Aorta (tissue), 5 donors: ENCODE measurements around the gene CRYBB1. TPM values are rescaled to one million over a fixed set of nuclear protein-coding genes. Genes with fewer than 3 reads are reported as not detected.

Experiments
- ATAC-seq: fragments of 200-7000 bp; cut with Tn5 transposase; one replicate; pipeline ENCODE4 v1.9.1; 2022; ENCODE audit warnings: moderate library complexity; ENCODE audit not compliant: low FRiP score
- DNase-seq, 2 donors: peaks; one replicate each; pipeline ENCODE4 v3.0.0-alpha.2; 2020
- H3K27ac ChIP-seq, 2 donors: one replicate each; pipeline ENCODE4 v1.5.1; 2013; ENCODE audit warnings: low read length in 2 of 2, mild to moderate bottlenecking in 2 of 2, moderate library complexity in 2 of 2, control low read depth in 1 of 2, inconsistent platforms in 1 of 2, low read depth in 1 of 2
- H3K27me3 ChIP-seq, 2 donors: one replicate each; pipeline ENCODE4 v1.6.1; 2013; ENCODE audit warnings: control low read depth in 1 of 2, low read length in 1 of 2, mild to moderate bottlenecking in 1 of 2, moderate library complexity in 1 of 2; ENCODE audit not compliant: insufficient read depth in 2 of 2, control insufficient read depth in 1 of 2
- H3K36me3 ChIP-seq, 2 donors: one replicate each; pipeline ENCODE4 v1.6.1; 2013; ENCODE audit warnings: control low read depth in 1 of 2, low read length in 1 of 2, mild to moderate bottlenecking in 1 of 2; ENCODE audit not compliant: insufficient read depth in 2 of 2, control insufficient read depth in 1 of 2
- H3K4me1 ChIP-seq, 2 donors: one replicate each; pipeline ENCODE4 v1.6.1; 2013; ENCODE audit warnings: low read length in 2 of 2, control low read depth in 1 of 2, mild to moderate bottlenecking in 1 of 2, moderate library complexity in 1 of 2; ENCODE audit not compliant: insufficient read depth in 2 of 2, control insufficient read depth in 1 of 2
- H3K4me3 ChIP-seq, 2 donors: one replicate each; pipeline ENCODE4 v1.5.1; 2013; ENCODE audit warnings: low read length in 2 of 2, control low read depth in 1 of 2, mild to moderate bottlenecking in 1 of 2
- H3K9me3 ChIP-seq: one replicate; pipeline ENCODE4 v1.6.1; 2013; ENCODE audit warnings: mild to moderate bottlenecking, low read length; ENCODE audit not compliant: control insufficient read depth
- WGBS, 2 donors: extraction: QIAGEN DNeasy Blood & Tissue Kit; methylation state at CpG; one replicate each; pipeline ENCODE4 v1.1.7; 2013; 5-methylcytosine and 5-hydroxymethylcytosine counted together
- intact Hi-C, 2 donors: fragments of 100-400 bp; cut with DNase I; formaldehyde crosslinking; loops; one replicate each; pipeline versions ENCODE4 v1.14.2 to v1.15.0; 2022
- polyA plus RNA-seq, 2 donors: library from polyadenylated mRNA; stranded (reverse); fragments of 200-250 nt; gene quantifications; one replicate each; pipeline ENCODE4 v1.2.3, GENCODE V29; 2013
- total RNA-seq, 2 donors: library from RNA; stranded (reverse); fragmentation: NEBNext Ultra II Directional; extraction: Animal tissue kit (Norgen Biotek cat#: 25700); gene quantifications; one replicate each; pipeline ENCODE4 v1.2.1, GENCODE V29; 2021
- donor health status: healthy with polysubstance abuse.
- donor health status: Bipolar disorder and iron deficiency.
- donor health status: DM: no; HTN: no; CAD: no.
- donor health status: DM: no; HTN: no; CAD: no.
- donor health status: DM: yes; HTN: yes; CAD: no.

The CRYBB1 gene
- total and polyA plus RNA-seq, 4 donors = 0.43 to 4.4 (median 1.4) TPM

DNA sequence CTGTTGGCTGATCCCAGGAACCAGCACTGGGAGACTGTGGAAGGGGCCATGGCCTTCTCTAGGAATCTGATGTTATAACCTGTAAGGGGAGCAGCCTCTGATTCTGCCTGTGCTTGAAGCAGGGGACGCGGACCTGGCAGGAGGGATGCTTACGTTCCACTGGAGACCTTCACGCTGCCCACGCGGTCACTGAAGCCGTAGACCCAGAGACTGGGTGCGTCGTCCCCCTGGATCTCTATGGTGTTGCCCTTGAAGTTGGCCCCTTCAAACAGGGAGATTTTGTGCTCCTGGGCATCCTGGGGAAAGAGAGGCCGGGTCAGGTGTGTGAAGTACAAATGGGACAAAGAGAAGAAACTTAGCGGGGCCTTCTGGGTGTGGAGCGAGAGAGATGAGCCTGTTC, 16.1 kb downstream of the CRYBB1 start:
- 79 to 83% methylated on average over 12 of the region's 12 CpGs for WGBS, 2 donors
- ATAC-seq = no peak
- Histone ChIP-seq H3K36me3 (no peaks in the 10 kb centered on the region), H3K4me3 (no peak overlapping the region), H3K27ac (no peak overlapping the region), H3K9me3 (no peaks in the 10 kb centered on the region), H3K4me1 (no peaks in the 10 kb centered on the region), H3K27me3 (no peaks in the 10 kb centered on the region)
- intact Hi-C loops = no loop called here
- no peak for DNase-seq

GRCh38 chr22:26599505-26599904, 18.3 kb downstream of the CRYBB1 start:
- no peaks in the 10 kb centered on the region for H3K27me3 ChIP-seq
- H3K36me3 ChIP-seq = no peaks in the 10 kb centered on the region
- ATAC-seq (no peak), DNase-seq (no peak)
- H3K4me1 ChIP-seq = no peaks in the 10 kb centered on the region
- intact Hi-C loops = no loop called here
- no peaks in the 10 kb centered on the region for H3K9me3 ChIP-seq
- no peak overlapping the region for H3K27ac ChIP-seq
- 78 to 81% methylated on average over 11 of the region's 11 CpGs for WGBS, 2 donors
- H3K4me3 ChIP-seq = no peak overlapping the region

DNA sequence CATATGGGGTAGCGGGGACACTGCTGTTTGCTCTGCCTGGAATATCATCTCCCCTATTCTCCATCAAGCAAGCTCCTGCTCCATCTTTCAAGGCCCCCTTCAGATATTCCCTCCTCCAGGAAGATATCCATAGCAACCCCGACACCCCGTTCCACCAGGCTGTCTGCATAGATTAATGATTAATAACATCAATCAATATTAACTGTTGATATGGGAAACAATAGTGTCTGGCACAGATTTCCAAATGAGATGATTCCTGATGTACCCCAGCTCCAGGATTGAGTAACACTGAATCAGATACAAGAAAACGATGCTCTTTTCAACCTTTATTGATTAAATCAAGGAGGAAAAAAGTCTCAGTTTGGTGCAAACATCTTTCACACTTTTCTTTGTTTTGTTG, 20.3 kb downstream of the CRYBB1 start:
- no peak for DNase-seq
- ATAC-seq = no peak
- Histone ChIP-seq H3K4me3 (no peak overlapping the region), H3K27me3 (no peaks in the 10 kb centered on the region), H3K4me1 (no peaks in the 10 kb centered on the region), H3K9me3 (no peaks in the 10 kb centered on the region), H3K27ac (no peak overlapping the region), H3K36me3 (no peaks in the 10 kb centered on the region)
- intact Hi-C loops = no loop called here
- 78 to 79% methylated on average over 4 of the region's 4 CpGs for WGBS, 2 donors

GRCh38 chr22:26597026-26597425, 20.8 kb downstream of the CRYBB1 start:
- 69 to 78% methylated on average over 4 of the region's 4 CpGs for WGBS, 2 donors
- Histone ChIP-seq H3K27ac (no peak overlapping the region), H3K9me3 (no peaks in the 10 kb centered on the region), H3K4me1 (no peaks in the 10 kb centered on the region), H3K36me3 (no peaks in the 10 kb centered on the region), H3K4me3 (no peak overlapping the region), H3K27me3 (no peaks in the 10 kb centered on the region)
- no peak for ATAC-seq
- DNase-seq = no peak
- intact Hi-C loops = no loop called here

DNA sequence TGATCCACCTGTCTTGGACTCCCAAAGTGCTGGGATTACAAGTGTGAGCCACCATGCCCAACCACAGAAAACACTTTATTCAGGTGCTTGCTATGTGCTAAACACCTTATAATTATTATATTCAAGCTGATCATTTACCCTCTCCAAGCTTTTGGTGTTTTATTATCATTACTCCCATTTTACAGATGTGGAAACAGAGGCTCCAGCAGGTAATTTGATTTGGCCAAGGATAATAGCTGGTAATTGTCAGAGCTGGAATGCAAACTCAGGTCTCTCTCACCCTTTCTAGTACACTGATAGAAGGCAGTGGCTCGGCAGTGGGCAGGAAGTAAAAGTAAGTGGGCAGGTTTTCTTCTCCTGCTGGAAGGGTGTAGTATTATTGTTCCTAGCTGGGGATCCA, 24.1 kb downstream of the CRYBB1 start:
- H3K4me3 ChIP-seq = no peak overlapping the region
- ATAC-seq (no peak), DNase-seq (no peak)
- no peaks in the 10 kb centered on the region for H3K4me1 ChIP-seq
- H3K27ac ChIP-seq = no peak overlapping the region
- intact Hi-C loops = no loop called here
- H3K27me3 ChIP-seq = no peaks in the 10 kb centered on the region
- H3K36me3 ChIP-seq = no peaks in the 10 kb centered on the region
- no peaks in the 10 kb centered on the region for H3K9me3 ChIP-seq
- WGBS, 2 donors = 38 to 43% methylated on average over 1 of the region's 1 CpG

DNA sequence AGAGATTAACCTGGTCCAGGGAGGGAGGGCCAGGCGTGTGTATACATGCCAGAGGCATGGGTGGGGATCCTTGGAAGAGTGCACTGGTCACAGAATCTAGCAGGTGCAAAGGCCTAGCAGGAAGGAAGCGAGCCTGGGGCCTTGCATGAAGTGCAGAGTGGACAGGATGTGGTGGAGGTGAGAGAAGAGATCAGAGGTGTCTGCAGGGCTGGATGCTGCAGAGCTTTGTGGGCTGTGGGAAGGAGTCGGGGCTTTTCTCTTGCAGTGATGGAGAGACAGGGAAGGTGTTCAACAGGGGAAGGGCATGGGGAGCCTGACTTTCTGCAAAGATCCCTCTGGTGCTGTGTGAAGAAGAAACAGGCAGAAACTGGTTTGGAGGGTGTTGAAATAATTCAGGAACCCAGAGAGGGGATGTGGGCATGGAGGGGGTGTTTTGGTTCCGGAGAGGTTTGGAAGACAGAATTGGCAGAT, 25.4 kb downstream of the CRYBB1 start:
- Histone ChIP-seq H3K4me1 (no peaks in the 10 kb centered on the region), H3K9me3 (no peaks in the 10 kb centered on the region), H3K27ac (no peak overlapping the region), H3K36me3 (no peaks in the 10 kb centered on the region), H3K4me3 (no peak overlapping the region), H3K27me3 (no peaks in the 10 kb centered on the region)
- intact Hi-C loops = no loop called here
- 90 to 91% methylated on average over 4 of the region's 4 CpGs for WGBS, 2 donors
- ATAC-seq (no peak), DNase-seq (no peak)

- no peaks in the 10 kb centered on the region for H3K27me3 ChIP-seq
- ATAC-seq (peak; percentile 93), DNase-seq (peak; percentile 80 to 91)
- 0 to 1% methylated on average over 38 to 72 of the region's 72 CpGs for WGBS, 2 donors
- H3K36me3 ChIP-seq = no peaks in the 10 kb centered on the region
- peak within 1 kb of the TSS; percentile 59 to 98 for H3K4me3 ChIP-seq
- H3K9me3 ChIP-seq = no peaks in the 10 kb centered on the region
- intact Hi-C loops = loop anchor here (2.0 kb wide), 1 partner anchor 77 kb away; the partner anchor contains the start of gene TFIP11 (in 2 of the 2)
- no peak within 1 kb of the TSS for H3K27ac ChIP-seq
- no peaks in the 10 kb centered on the region for H3K4me1 ChIP-seq
Observed at GRCh38 chr22:26589845-26590736, 27.7 kb downstream of the CRYBB1 start, which contains the start of gene TPST2. TSS of gene TPST2 (minus strand) at chr22:26590132. CDS start at chr22:26541630, 48,502 bp downstream.

- DNase-seq (peak; percentile 59 to 79), ATAC-seq (peak; percentile 43)
- Histone ChIP-seq H3K4me3 (peak overlapping the region; percentile 59 to 93), H3K36me3 (no peaks in the 10 kb centered on the region), H3K9me3 (no peaks in the 10 kb centered on the region), H3K27ac (no peak overlapping the region), H3K27me3 (no peaks in the 10 kb centered on the region), H3K4me1 (no peaks in the 10 kb centered on the region)
- intact Hi-C loops = no loop called here
- 1% methylated on average over 36 to 44 of the region's 44 CpGs for WGBS, 2 donors
Observed at GRCh38 chr22:26589367-26589844, 28.4 kb downstream of the CRYBB1 start.
